Nephron progenitor cell (in vitro differentiated cells): ENCODE results near the gene ZNF385C.
"Not testable (repeated sequence)": the region's sequence is repeated elsewhere in the genome, so short reads cannot be mapped to it uniquely, and the experiment has no call there.

Source experiments
- DNase-seq: peaks from one replicate; pipeline ENCODE4 v3.0.0; 2021
- H3K27ac Mint-ChIP-seq: 2 replicates; pipeline ENCODE4 v1.8.0; 2021; ENCODE audit warnings: mild to moderate bottlenecking, moderate library complexity, mixed read lengths
- H3K27me3 Mint-ChIP-seq: 2 replicates; pipeline ENCODE4 v1.8.0; 2021; ENCODE audit warnings: mild to moderate bottlenecking, low read depth, mixed read lengths; ENCODE audit not compliant: poor library complexity
- H3K36me3 Mint-ChIP-seq: 2 replicates; pipeline ENCODE4 v1.8.0; 2021; ENCODE audit warnings: low read depth, mixed read lengths
- H3K4me1 Mint-ChIP-seq: 2 replicates; pipeline ENCODE4 v1.8.0; 2021; ENCODE audit warnings: mixed read lengths
- H3K4me3 Mint-ChIP-seq: 2 replicates; pipeline ENCODE4 v1.8.0; 2021; ENCODE audit warnings: mild to moderate bottlenecking, moderate library complexity, mixed read lengths
- H3K9me3 Mint-ChIP-seq: 2 replicates; pipeline ENCODE4 v1.8.0; 2021; ENCODE audit warnings: mild to moderate bottlenecking, moderate library complexity, mixed read lengths
- TF ChIP-seq, protein P1 (sequence below): fragments of 200-600 bp; sonication (generic); IDR thresholded peaks from 2 replicates; pipeline ENCODE4 v1.5.0; 2021; ENCODE audit warnings: antibody characterized with exemption

ZNF385C gene

DNA sequence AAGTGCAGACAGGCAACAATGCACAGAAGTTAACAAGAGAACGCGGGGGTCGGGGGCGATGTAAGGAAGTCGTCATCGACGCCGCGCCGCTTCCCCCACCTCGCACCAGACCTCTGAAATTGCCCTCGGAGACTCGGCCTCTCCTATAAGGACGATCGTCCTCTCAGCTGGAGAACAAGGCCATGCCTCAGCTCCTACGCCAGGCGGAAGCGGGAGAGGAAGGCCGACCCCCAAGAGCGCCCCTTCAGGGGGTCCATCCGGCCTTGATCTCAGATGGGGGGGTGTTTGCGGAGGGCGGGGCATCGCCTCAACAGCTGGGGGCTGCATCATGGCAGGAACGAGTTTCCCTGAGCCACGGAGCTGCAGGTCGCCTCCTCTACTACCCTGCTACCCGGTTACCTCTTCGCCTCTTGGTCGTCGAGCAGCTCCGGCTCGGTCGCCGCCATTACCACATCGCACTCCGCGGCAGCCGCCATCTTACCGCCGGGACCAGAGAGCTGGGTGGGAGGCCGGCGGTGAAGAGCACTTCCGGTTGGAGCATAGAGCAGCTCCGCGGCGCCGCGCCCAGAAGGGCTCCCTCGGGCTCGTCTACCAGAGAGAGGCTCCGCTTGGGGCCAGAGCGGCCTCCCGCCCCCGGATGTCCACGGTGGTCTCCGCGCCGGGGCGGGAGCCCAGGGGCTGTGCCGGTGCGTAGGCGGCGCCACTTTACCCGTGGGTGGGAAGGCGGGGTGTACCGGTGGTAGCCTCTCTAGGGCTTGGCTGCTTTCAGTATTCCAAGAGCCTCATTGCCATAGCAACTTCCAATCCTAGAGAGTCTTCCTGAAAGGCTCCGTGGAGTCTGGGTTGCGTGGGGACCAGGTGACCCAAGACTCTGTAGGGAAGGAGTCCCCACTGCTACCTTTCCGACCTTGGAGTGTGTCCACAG, 81.1 kb downstream of the ZNF385C start, which contains the start of gene DNAJC7:
TSS of gene DNAJC7 (minus strand) at position 499 of the 925 bp plus-strand sequence. CDS start at position 476, 23 bp downstream.
- Mint-ChIP-seq H3K27ac (peak within 1 kb of the TSS; percentile 99), H3K36me3 (peaks cover 18% of the 10 kb centered on the region), H3K4me1 (peaks cover 63% of the 10 kb centered on the region), H3K4me3 (peak within 1 kb of the TSS; percentile 99), H3K9me3 (no peaks in the 10 kb centered on the region), H3K27me3 (peaks cover 3% of the 10 kb centered on the region)
- TF ChIP-seq, protein P1, sequence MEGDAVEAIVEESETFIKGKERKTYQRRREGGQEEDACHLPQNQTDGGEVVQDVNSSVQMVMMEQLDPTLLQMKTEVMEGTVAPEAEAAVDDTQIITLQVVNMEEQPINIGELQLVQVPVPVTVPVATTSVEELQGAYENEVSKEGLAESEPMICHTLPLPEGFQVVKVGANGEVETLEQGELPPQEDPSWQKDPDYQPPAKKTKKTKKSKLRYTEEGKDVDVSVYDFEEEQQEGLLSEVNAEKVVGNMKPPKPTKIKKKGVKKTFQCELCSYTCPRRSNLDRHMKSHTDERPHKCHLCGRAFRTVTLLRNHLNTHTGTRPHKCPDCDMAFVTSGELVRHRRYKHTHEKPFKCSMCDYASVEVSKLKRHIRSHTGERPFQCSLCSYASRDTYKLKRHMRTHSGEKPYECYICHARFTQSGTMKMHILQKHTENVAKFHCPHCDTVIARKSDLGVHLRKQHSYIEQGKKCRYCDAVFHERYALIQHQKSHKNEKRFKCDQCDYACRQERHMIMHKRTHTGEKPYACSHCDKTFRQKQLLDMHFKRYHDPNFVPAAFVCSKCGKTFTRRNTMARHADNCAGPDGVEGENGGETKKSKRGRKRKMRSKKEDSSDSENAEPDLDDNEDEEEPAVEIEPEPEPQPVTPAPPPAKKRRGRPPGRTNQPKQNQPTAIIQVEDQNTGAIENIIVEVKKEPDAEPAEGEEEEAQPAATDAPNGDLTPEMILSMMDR, result no peak
- DNase-seq, result peak; percentile 88

DNA sequence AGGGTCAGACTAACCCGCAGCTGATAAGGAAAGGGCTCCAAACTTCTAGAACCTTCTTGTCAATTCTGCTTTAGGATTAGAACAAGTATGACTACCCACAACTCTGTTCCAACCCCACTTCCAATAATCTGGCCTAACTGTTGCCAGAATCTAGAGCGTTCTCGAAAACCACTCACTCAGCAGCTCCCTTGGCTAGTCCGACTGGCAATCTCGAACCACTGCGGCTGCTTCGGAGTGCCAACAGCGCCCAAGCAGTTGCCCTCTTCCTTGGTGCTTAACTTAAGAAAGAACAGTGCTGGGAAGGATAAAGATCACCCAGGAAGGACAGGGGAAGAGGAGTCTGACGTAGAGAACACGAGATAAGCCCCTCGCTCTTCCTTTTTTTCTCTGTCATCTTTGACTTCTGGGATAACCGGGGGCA, 81.9 kb downstream of the ZNF385C start:
- Mint-ChIP-seq H3K27me3 (peaks cover 3% of the 10 kb centered on the region), H3K27ac (peak overlapping the region; percentile 99), H3K9me3 (no peaks in the 10 kb centered on the region), H3K4me1 (peaks cover 58% of the 10 kb centered on the region), H3K4me3 (peak overlapping the region; percentile 99), H3K36me3 (peaks cover 18% of the 10 kb centered on the region)
- no peak for DNase-seq
- TF ChIP-seq, protein P1, result no peak

DNA sequence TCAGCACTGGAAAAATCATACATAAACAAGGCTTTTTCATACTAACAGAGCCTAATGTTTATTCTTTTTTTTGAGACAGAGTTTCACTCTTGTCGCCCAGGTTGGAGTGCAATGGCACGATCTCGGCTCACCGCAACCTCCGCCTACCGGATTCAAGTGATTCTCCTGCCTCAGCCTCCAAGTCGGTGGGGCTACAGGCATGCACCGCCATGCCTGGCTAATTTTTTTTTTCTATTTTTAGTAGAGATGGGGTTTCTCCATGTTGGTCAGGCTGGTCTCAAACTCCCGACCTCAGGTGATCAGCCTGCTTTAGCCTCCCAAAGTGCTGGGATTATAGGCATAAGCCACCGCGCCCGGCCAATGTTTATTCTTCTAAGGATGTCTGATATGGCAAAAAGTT, 84.5 kb downstream of the ZNF385C start:
- Mint-ChIP-seq H3K36me3 (peaks cover 38% of the 10 kb centered on the region), H3K27ac (peak overlapping the region; percentile 70), H3K4me1 (peaks cover 35% of the 10 kb centered on the region)
- DNase-seq, H3K4me3 Mint-ChIP-seq, H3K9me3 Mint-ChIP-seq, H3K27me3 Mint-ChIP-seq: not testable (repeated sequence)

DNA sequence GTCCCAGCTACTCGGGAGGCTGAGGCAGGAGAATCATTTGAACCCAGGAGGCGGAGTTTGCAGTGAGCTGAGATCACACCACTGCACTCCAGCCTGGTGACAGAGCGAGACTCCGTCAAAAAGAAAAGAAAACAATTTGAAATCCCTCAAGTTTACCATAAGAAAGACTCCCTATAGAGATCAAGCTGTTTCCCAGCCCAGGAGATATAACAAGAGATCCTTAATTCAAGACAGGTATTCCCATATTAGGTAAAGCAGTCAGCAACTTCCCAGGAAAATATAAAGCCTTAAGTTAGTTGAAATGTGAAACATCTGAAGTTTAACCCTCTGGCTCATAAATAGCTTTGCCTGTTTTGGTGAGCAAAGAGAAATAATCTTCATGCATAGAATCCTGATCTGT, 85.9 kb downstream of the ZNF385C start:
- H3K9me3 Mint-ChIP-seq, DNase-seq, H3K27me3 Mint-ChIP-seq, H3K4me3 Mint-ChIP-seq, H3K27ac Mint-ChIP-seq: not testable (repeated sequence)
- Mint-ChIP-seq H3K4me1 (peaks cover 23% of the 10 kb centered on the region), H3K36me3 (peaks cover 40% of the 10 kb centered on the region)

DNA sequence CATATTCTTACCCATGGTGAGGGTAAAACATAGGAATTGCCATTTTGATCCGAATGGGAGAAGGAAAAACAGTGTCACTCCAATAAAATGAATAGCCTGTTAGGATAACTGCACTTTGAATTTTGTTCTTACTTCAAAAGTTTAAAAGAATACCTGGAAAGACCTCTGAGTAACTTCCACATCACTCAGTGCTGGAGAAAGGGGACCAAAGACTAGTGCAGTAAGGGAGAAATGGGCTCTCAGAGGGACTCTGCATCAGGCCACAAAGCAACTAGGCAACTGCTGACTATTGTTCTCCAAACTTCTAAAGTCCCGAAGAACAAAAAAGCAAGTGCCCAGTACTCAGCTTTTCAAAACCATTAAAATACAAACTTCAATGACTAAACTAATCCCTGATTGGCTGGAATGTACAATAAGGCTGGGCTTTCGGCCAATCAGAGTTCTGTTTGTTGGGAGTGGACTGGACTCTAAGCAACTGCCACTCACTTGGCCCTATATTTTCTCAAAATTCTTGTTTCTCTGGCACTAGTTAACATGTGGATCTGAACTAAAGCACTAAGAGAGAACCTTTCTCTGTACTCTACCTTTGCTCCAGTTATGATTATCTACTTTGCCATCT, 87.3 kb downstream of the ZNF385C start:
- TF ChIP-seq, protein P1, result no peak
- Mint-ChIP-seq H3K4me1 (peaks cover 19% of the 10 kb centered on the region), H3K27me3 (peaks cover 3% of the 10 kb centered on the region), H3K27ac (peak overlapping the region; percentile 21), H3K9me3 (no peaks in the 10 kb centered on the region), H3K4me3 (no peak overlapping the region), H3K36me3 (peaks cover 46% of the 10 kb centered on the region)
- DNase-seq, result no peak

DNA sequence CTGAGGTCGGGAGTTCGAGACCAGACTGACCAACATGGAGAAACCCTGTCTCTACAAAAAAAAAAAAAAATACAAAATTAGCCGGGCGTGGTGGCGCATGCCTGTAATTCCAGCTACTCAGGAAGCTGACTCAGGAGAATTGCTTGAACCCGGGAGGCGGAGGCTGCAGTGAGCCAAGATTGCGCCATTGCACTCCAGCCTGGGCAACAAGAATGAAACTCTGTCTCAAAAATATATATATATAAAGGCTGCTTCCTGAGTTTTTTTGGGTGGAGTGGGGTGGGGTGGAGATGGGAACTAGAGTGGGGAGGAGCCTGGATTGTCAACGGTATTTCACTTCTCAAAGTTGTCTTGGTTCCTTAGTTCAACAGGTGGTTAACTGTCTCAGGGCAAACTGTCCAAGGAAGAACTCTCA, 88.0 kb downstream of the ZNF385C start:
- H3K27ac Mint-ChIP-seq, result peak overlapping the region; percentile 80
- H3K27me3 Mint-ChIP-seq, H3K4me3 Mint-ChIP-seq, H3K9me3 Mint-ChIP-seq, DNase-seq: not testable (repeated sequence)
- peaks cover 45% of the 10 kb centered on the region for H3K36me3 Mint-ChIP-seq
- peaks cover 12% of the 10 kb centered on the region for H3K4me1 Mint-ChIP-seq

DNA sequence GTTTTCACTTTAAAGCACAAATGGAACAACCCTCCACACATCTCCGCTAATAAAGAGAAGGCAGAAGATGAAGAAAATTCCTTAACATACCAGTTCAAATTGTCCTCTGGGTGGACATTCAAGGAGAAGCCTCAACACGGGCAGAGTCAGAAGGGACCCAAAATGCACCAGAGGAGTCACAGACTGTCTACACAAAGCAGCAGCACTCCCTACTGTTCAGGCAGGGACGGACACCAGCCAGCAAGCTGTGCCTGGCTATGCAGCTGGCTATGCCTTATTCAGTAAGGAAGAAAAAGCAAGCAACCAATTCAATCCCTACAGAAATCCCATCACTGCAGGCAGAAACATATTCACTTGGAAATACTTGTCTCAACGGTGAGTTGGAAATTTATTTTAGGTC, 89.1 kb downstream of the ZNF385C start:
- peaks cover 3% of the 10 kb centered on the region for H3K27me3 Mint-ChIP-seq
- peaks cover 8% of the 10 kb centered on the region for H3K4me1 Mint-ChIP-seq
- H3K27ac Mint-ChIP-seq, result no peak overlapping the region
- H3K4me3 Mint-ChIP-seq, result no peak overlapping the region
- TF ChIP-seq, protein P1, result no peak
- H3K36me3 Mint-ChIP-seq, result peaks cover 41% of the 10 kb centered on the region
- no peaks in the 10 kb centered on the region for H3K9me3 Mint-ChIP-seq
- no peak for DNase-seq
